ENCODE data around the gene PPP2R1B.

- TF ChIP-seq CTCF (conservative IDR thresholded peaks at IDR 0.05 in 1 of 2, IDR thresholded peaks at IDR 0.05 in 1 of 2; ENCODE audit: extremely low read depth in 1 of 2, insufficient read depth in 1 of 2, low read depth in 1 of 2, low read length in 2 of 2) = no peak
- TF ChIP-seq EZH2 (IDR thresholded peaks at IDR 0.05; ENCODE audit: borderline replicate concordance, low read length) = no peak
Observed at GRCh38 chr11:111699579-111700156, 66.5 kb downstream of the PPP2R1B start.

All from mammary epithelial cell (primary cell).